OCI-LY3 (cell line): ENCODE data around the gene MED13L.

Experiments
- CTCF ChIP-seq: fragments of 200-600, 300-600 bp; sonication (generic); IDR thresholded peaks from 2 replicates; pipeline ENCODE4 v1.5.1; 2014; ENCODE audit warnings: antibody characterized with exemption, low read length, low read depth
- EZH2phosphoT487 ChIP-seq: fragments of 200-600 bp; shearing (Covaris generic); IDR thresholded peaks from 2 replicates; pipeline ENCODE4 v1.6.1; 2018; ENCODE audit warnings: antibody characterized with exemption, mixed run types, low read depth

GRCh38 chr12:116050275-116050674 is 227.2 kb downstream of the MED13L start:
- TF ChIP-seq EZH2phosphoT487: no peak
- no peak for TF ChIP-seq CTCF
